ENCODE data around the gene FETUB.
"Not testable (repeated sequence)": the region's sequence is repeated elsewhere in the genome, so short reads cannot be mapped to it uniquely, and the experiment has no call there.

The FETUB gene

GRCh38 chr3:186613637-186614265 lies 26.4 kb upstream of the FETUB start:
- no peak for DNase-seq

- no peak for DNase-seq
Observed at GRCh38 chr3:186614266-186614596, 26.0 kb upstream of the FETUB start.

GRCh38 chr3:186614597-186615483 lies 25.4 kb upstream of the FETUB start:
- DNase-seq = peak; percentile 89

GRCh38 chr3:186616299-186616617 lies 23.9 kb upstream of the FETUB start:
- DNase-seq = no peak

- DNase-seq = peak; percentile 95
Observed at GRCh38 chr3:186617036-186617946, 22.9 kb upstream of the FETUB start.

- DNase-seq = no peak
Observed at GRCh38 chr3:186618318-186618938, 21.8 kb upstream of the FETUB start.

- DNase-seq = no peak
Observed at GRCh38 chr3:186619787-186620212, 20.4 kb upstream of the FETUB start.

GRCh38 chr3:186620213-186621092 lies 19.7 kb upstream of the FETUB start:
- DNase-seq = no peak

- DNase-seq = no peak
Observed at GRCh38 chr3:186621894-186622650, 18.1 kb upstream of the FETUB start.

- no peak for DNase-seq
Observed at GRCh38 chr3:186622651-186623310, 17.4 kb upstream of the FETUB start.

GRCh38 chr3:186624598-186624997 lies 15.6 kb upstream of the FETUB start:
- DNase-seq = no peak

- no peak for DNase-seq
Observed at GRCh38 chr3:186625600-186626042, 14.6 kb upstream of the FETUB start.

GRCh38 chr3:186626254-186626847 lies 13.8 kb upstream of the FETUB start:
- DNase-seq = no peak

- no peak for DNase-seq
Observed at GRCh38 chr3:186627852-186628414, 12.3 kb upstream of the FETUB start.

- DNase-seq = no peak
Observed at GRCh38 chr3:186628756-186629155, 11.4 kb upstream of the FETUB start.

- DNase-seq = no peak
Observed at GRCh38 chr3:186630950-186631641, 9.1 kb upstream of the FETUB start.

- no peak for DNase-seq
Observed at GRCh38 chr3:186633481-186633880, 6.7 kb upstream of the FETUB start.

- DNase-seq = not testable (repeated sequence)
Observed at GRCh38 chr3:186634207-186634606, 6.0 kb upstream of the FETUB start.

- DNase-seq = no peak
Observed at GRCh38 chr3:186635532-186635931, 4.7 kb upstream of the FETUB start.
